Stromal cell of bone marrow (primary cell): Measurements from ENCODE around the gene SPATA3.

ENCODE experiments used
- DNase-seq: peaks from one replicate; pipeline ENCODE4 v3.0.0-alpha.2; 2012; ENCODE audit warnings: low read depth

Gene SPATA3

GRCh38 chr2:231030725-231031124 lies 34.8 kb downstream of the SPATA3 start:
- DNase-seq = no peak

DNA sequence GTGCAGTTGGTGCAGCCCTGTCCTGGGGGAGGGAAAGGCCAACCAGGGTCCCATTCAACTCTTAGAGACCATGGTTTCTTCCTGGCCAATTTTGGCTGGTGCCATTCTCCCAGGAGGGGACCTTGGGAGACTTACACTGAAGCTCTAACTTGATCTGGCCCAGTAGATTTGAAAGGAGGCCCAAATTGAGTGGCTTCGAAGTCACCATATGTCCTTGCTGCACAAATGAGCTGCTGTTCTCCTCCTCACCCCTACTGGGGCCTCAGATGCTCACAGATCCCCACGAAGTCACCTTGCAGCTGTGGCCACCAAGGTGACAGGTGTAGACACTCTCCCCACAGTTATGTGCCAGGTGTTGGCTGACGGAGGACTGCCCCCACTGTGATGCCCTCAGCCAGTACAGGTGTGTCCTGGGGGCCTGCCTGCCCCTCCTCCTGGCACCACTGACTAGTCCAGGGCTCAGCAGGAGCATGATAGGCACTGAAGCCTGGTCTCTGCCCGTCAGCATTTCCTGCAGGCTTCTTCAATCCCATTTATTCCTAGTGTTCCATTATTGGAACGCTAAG lies 36.7 kb downstream of the SPATA3 start:
- no peak for DNase-seq

- DNase-seq = no peak
Observed at GRCh38 chr2:231033147-231034132, 37.5 kb downstream of the SPATA3 start.

DNA sequence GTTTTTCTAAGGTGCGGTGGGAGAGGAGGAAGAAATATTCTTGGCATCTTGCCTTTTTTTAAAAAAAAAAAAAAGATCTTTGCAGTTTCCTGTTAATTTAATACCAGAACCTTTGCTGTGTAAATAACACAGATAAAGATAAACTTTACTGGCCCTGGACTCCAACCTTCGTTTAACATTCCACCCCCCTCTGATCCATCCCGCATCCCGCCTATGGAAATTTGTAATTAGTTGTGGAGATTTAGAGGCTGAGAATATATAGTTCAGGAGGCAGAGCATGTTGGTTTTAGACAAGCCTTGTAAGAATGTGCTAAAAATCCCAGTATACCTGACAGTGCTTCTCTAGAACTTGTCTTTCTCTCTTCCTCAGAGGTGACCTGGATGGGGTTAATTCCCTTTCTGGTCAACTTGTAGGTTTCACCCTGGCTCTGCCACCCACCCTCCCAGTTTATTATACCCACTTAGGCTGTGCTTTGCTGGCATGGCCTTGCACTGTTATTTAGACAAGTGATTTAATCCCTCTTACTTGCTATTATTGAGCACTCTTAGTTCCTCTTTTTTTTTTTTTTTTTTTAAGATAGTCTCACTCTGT lies 38.5 kb downstream of the SPATA3 start:
- DNase-seq = no peak

DNA sequence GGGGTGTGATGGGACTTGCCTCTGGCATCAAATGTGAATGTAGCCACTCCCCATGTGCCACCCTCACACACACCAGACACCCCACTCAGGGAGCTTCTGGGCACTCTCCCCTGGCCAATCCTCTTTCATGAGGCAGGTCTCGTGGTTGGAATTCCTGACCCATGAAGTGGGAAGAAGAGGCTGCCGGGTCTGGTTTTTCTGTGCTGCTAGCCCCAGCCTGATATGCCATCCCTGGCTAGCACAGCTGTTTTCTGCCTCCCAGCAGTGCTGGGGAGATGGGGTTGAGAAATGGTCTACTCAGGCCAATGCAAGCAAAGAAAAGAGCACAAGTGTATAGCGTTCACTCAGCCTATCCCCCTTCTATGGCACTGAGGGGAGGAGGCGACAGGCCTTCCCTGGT lies 40.2 kb downstream of the SPATA3 start:
- DNase-seq = no peak

GRCh38 chr2:231036578-231037106 lies 40.7 kb downstream of the SPATA3 start:
- no peak for DNase-seq

DNA sequence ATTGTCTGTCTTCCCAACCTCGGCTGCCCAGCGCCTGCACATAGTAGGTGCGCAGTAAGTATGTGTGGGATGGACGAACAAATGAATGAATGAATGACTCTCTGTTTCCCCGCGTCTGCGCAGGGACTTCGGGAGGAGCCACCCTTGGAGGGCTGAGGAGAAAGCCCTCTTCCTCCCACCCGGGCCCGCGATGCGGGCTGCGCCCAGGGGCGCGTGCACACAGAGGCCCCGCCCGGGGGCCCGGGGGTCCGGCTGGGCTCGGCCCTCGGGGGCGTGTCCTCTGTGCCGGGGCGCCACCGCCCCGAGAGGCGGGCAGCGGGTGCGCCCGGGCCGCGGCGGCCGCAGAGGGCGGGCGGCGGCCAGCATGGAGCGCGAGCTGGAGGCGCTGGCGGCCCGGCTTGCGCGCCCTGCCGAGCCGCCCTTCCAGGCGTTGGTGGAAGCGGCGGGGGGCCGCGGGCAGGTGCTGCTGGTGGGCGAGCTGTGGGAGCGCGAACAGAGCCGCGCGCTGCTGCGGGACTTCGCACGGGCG lies 41.3 kb downstream of the SPATA3 start, which contains the start of gene C2orf72:
C2orf72 (plus strand) TSS at position 322 of the 529 bp plus-strand sequence; CDS start at position 365, 43 bp downstream.
- DNase-seq = no peak

DNA sequence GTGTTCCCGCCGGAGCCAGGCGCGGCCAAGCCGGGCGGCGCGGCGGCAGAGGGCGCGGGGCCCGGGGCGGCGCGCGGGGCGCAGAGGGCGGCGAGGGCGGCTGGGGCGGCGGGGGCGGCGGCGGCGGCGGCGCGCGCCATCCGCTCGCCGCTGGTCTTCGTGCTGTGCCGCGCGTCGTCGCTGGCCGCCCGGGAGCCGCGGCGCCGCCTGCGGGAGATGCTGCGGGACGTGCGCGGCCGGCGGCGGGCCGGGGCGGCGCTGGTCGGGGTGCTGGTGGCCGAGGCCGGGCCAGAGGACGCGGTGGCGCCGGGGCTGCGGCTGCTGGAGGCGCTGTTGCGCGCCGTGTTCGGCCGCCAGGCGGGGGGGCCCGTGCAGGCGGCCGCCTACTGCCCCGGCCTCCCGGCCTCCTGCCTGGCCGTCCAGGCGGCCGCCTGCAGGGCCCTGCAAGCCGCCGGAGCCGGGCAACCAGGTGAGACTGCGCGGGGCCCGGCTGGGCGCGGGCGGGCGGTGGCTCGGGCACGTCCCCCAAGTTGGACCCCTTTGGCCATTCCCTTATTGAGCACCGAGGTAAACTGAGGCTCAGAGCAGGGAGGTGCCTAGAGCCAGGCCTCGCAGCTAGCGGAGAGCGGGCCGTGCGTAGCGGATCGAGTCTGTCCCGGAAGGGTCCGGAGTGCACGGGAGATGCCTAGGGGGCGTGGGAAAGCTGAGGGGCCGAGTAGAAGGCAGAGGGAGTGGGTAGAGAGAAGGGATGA lies 42.0 kb downstream of the SPATA3 start:
- DNase-seq = no peak

DNA sequence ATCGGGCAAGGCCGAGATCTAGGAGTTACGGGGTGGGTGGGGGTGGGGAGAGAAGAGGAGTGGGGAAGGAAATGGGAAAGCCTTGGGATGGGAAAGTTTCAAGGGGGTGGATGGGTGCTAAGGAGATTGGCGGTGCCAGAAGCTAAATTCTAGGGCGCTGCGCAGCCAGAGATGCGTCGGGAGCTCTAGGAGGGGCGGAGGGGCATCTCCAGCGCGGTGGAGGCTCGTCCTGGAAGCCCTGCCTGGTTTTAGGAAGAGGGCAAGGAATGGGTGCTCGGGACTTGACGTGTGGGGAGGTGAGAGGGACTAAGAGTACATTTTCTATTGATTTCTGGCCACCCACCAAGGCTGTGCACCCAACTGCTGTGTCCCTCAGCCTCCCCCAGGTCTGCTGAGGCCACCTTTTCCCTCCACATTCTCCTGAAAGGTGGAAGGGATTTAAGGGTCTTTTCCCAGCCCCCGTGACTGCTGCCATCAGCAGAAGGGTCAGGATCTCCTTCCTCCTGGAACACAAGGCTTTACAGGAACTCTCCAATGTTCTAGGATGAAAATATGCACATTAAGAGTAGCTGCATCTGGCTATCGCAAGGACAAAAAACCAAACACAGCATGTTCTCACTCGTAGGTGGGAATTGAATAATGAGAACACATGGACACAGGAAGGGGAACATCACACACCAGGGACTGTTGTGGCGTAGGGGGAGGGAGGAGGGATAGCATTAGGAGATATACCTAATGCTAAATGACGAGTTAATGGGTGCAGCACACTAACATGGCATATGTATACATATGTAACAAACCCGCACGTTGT lies 42.8 kb downstream of the SPATA3 start:
- DNase-seq = no peak

DNA sequence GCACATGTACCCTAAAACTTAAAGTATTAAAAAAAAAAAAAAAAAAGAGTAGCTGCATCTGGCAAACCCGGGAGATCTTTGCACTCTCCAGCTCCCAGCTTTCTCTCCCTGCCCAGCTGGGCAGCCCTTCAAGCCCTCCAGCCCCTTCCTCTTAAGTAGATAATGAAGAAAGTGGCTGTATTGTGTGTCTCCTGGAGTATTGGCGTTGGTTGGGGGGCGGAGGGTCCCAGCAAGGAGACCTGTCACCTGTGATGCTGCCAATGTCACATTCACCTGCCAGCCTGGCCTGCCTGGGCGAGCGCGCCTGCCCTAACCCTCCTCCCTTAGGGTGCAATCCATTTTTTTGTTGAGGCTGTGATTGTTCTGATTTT lies 43.4 kb downstream of the SPATA3 start:
- DNase-seq = no peak

DNA sequence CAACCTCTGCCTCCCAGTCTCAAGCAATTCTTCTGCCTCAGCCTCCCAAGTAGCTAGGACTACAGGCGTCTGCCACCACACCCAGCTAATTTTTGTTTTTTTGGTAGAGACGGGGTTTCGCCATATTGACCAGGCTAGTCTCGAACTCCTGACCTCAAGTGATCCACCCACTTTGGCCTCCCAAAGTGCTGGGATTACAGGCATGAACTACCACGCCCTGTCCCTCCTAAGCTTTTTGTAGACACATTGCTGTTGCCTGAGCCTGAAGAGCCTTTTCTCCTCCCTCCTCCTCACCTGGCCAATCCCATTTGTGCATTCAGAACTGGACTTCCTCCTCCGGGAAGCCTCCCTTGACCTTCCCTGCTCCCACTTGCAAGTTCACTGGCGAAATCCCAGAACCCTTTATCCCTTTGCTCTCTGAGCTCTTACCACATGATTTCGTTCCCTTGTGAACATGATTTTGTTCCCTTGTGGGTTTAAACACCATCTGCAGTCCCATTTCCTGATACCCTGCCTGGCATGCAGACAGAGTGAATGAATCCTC lies 44.0 kb downstream of the SPATA3 start:
- no peak for DNase-seq

GRCh38 chr2:231041061-231041689 lies 45.3 kb downstream of the SPATA3 start:
- DNase-seq = no peak

DNA sequence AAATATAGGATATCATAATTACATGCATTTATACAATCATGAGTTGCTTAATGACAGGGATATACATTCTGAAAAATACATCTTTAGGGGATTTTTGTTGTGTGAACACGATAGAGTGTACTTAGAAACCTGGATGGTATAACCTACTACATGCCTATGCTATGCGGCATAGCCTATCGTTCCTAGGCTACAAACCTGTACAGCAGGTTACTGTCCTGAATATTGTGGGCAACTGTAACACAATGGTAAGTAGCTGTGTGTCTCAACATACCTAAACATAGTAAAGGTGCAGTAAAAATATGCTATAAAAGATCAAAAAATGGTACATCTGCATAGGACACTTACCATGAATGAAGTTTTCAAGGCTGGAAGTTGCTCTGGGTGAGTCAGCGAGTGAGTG lies 47.9 kb downstream of the SPATA3 start:
- no peak for DNase-seq

DNA sequence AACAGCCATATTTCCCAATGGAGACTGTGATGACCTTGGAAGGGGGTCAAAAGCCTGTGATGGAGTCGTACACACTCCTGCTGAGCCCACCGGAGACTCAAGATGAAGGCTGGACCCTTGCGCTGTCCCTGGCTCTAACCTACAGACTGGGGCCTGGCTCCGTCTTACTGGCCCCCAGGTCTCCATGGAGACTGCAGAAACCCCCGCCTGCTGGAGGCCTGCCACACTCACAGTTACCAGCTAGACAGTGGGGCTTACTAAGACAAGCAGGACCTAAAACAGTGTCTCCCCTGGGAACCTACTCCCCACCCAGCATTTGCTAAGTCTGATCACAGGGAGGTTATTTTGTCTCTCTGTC lies 51.0 kb downstream of the SPATA3 start:
- DNase-seq = no peak

DNA sequence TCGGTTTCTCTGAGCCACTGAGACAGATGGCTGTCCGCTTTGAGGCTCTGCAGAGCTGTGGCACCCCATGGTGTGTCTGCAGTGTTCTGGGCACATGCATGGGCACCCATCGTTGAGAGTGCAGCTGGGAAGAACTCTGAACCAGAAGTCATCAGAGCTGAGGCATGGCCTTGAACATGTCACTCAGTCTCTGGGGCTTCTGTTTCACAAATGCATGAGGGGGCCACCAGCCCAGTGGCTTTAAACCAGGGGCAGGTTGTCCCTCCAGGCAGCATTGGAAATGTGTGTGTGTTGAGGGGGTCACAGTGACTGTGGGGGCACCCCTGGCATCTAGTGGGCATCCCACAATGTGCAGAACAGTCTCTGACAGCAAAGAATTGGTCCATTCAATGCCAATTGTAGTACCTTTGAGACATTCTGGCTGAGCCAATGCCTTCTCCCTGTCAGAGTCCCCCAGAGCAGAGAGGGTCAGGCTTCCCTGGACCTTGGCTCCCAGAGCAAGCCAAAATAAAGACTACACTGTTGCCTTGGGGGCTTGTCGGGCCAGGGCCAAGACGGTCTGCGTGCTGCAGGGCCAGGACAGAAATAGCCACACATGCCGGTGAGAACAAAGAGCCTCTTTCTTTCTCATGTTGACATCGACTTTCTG lies 51.5 kb downstream of the SPATA3 start:
- DNase-seq = no peak

- no peak for DNase-seq
Observed at GRCh38 chr2:231047923-231048915, 52.3 kb downstream of the SPATA3 start.

- DNase-seq = no peak
Observed at GRCh38 chr2:231049286-231050017, 53.5 kb downstream of the SPATA3 start.
